ENCODE measurements around the gene PSMB3.
A peak's percentile ranks its signal among the peaks of the same experiment; 100 is the strongest.

Gene PSMB3

GRCh38 chr17:38796451-38797157 lies 44.1 kb downstream of the PSMB3 start:
- DNase-seq (ENCODE audit: low read depth, low spot score), result no peak

- DNase-seq (ENCODE audit: low read depth, low spot score), result no peak
Observed at GRCh38 chr17:38797158-38797490, 44.6 kb downstream of the PSMB3 start.

GRCh38 chr17:38797828-38798227 lies 45.3 kb downstream of the PSMB3 start:
- DNase-seq (ENCODE audit: low read depth, low spot score), result no peak

- no peak for DNase-seq (ENCODE audit: low read depth, low spot score)
Observed at GRCh38 chr17:38798614-38799500, 46.3 kb downstream of the PSMB3 start.

DNA sequence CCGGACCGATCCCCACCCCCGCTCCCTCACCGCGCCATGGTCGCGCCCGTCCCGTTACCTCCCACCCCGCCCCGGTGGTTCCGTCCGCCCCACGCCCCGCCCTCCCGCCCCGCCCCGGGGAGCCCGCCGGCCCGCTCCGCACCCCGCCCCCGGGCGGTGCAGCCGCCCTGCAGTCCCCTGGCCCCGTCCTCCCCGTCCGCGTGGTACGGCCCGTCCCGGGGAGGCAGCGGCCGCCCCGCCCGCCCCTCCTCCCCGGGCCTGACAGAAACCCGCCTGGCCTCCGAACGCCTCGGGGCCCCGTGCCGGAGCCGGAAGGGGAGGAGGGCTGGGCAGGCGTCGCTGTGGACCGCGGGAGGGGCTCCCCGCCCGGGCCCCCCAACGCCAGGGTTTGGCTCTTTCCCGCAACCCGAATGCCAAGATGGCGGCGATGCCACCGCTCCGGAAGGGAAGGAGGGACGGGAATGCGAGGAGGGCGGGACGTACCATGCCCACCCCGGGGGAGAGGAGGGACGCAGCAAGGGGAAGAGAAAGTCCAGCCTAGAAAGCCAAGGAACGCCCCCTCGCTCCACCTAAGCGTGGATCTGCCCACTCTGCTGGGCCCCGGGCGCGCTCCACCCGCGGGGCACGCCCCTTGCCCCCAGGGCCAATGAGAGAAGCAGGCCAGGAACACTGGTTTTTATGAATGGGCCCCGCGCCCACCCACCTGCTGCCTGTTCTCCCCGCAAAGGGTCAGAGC lies 47.1 kb downstream of the PSMB3 start, which contains the start of gene PIP4K2B:
TSS of gene PIP4K2B (minus strand) at position 56 of the 736 bp plus-strand sequence. CDS start 132 bp downstream, outside the sequence.
- peak; percentile 94 for DNase-seq (ENCODE audit: low read depth, low spot score)

- DNase-seq (ENCODE audit: low read depth, low spot score), result no peak
Observed at GRCh38 chr17:38800237-38800760, 47.8 kb downstream of the PSMB3 start.

GRCh38 chr17:38809828-38810227 lies 57.3 kb downstream of the PSMB3 start:
- DNase-seq (ENCODE audit: low read depth, low spot score), result no peak
